Endodermal cell (in vitro differentiated cells): Measurements from ENCODE around the gene OTOG. TPM values are rescaled to one million over a fixed set of nuclear protein-coding genes. Genes with fewer than 3 reads are reported as not detected.

Experiments used
- DNase-seq: peaks from one replicate; pipeline ENCODE4 v3.0.0-alpha.2; 2017
- H3K27ac ChIP-seq: 2 replicates; pipeline ENCODE4 v1.5.1; 2013; ENCODE audit warnings: mild to moderate bottlenecking, low read depth, low read length, moderate library complexity
- H3K27me3 ChIP-seq: 2 replicates; pipeline ENCODE4 v1.6.1; 2013; ENCODE audit warnings: mild to moderate bottlenecking, low read length, moderate library complexity; ENCODE audit not compliant: insufficient read depth, control insufficient read depth, poor library complexity, severe bottlenecking
- H3K36me3 ChIP-seq: 2 replicates; pipeline ENCODE4 v1.7.0; 2013; ENCODE audit warnings: mild to moderate bottlenecking, low read length, moderate library complexity; ENCODE audit not compliant: control insufficient read depth, insufficient read depth
- H3K4me1 ChIP-seq: one replicate; pipeline ENCODE4 v1.7.0; 2013; ENCODE audit warnings: low read length; ENCODE audit not compliant: control insufficient read depth, insufficient read depth
- H3K4me3 ChIP-seq: 2 replicates; pipeline ENCODE4 v1.5.1; 2013; ENCODE audit warnings: mild to moderate bottlenecking, low read length, moderate library complexity
- H3K9ac ChIP-seq: 2 replicates; pipeline ENCODE4 v1.6.1; 2013; ENCODE audit warnings: mild to moderate bottlenecking, low read length, moderate library complexity; ENCODE audit not compliant: poor library complexity, severe bottlenecking; ENCODE audit errors: extremely low read depth
- H3K9me3 ChIP-seq: 2 replicates; pipeline ENCODE4 v1.6.1; 2013; ENCODE audit warnings: mild to moderate bottlenecking, low read length, moderate library complexity; ENCODE audit not compliant: control insufficient read depth
- H3K27ac Mint-ChIP-seq: 2 replicates; pipeline ENCODE4 v1.8.0; 2020; ENCODE audit warnings: mixed read lengths
- H3K27me3 Mint-ChIP-seq: 2 replicates; pipeline ENCODE4 v1.8.0; 2021; ENCODE audit warnings: mild to moderate bottlenecking, mixed read lengths; ENCODE audit not compliant: insufficient read depth
- H3K36me3 Mint-ChIP-seq: 2 replicates; pipeline ENCODE4 v1.8.0; 2020; ENCODE audit warnings: low read depth, mixed read lengths
- H3K4me1 Mint-ChIP-seq: 2 replicates; pipeline ENCODE4 v1.8.0; 2020; ENCODE audit warnings: mixed read lengths
- H3K4me3 Mint-ChIP-seq: 2 replicates; pipeline ENCODE4 v1.8.0; 2020; ENCODE audit warnings: mild to moderate bottlenecking, moderate library complexity, mixed read lengths
- H3K9me3 Mint-ChIP-seq: 2 replicates; pipeline ENCODE4 v1.8.0; 2020; ENCODE audit warnings: mild to moderate bottlenecking, mixed read lengths
- CTCF ChIP-seq: fragments of 200-600 bp; sonication (generic); conservative IDR thresholded peaks from 2 replicates; pipeline ENCODE4 v1.5.0; 2021; ENCODE audit warnings: antibody characterized with exemption, mild to moderate bottlenecking
- WGBS, 2 experiments: methylation state at CpG; one replicate each; pipeline versions ENCODE4 v1.1.5 to v1.1.7; 2013; ENCODE audit warnings: missing lambda C conversion rate in 2 of 2, mixed read lengths in 1 of 2; ENCODE audit not compliant: insufficient coverage in 1 of 2, insufficient read length in 1 of 2; 5-methylcytosine and 5-hydroxymethylcytosine counted together
- total RNA-seq, 2 donors: library from RNA; stranded (reverse); fragmentation: NEBNext Ultra II Directional in 1 of 2; extraction: Animal tissue kit (Norgen Biotek cat#: 25700) in 1 of 2; gene quantifications; 2 replicates in 1 of 2; 3 replicates in 1 of 2; pipeline ENCODE4 v1.2.1, GENCODE V29; 2021

Gene OTOG
- total RNA-seq, 2 donors from 2014 or later, result 0.33 to 0.55 TPM

GRCh38 chr11:17551347-17552040 lies 4.4 kb downstream of the OTOG start:
- Histone ChIP-seq H3K27ac (no peak overlapping the region), H3K4me1 (no peaks in the 10 kb centered on the region), H3K27me3 (peaks cover 32% of the 10 kb centered on the region), H3K4me3 (no peak overlapping the region), H3K9me3 (no peaks in the 10 kb centered on the region), H3K36me3 (no peaks in the 10 kb centered on the region), H3K9ac (no peak overlapping the region)
- TF ChIP-seq CTCF, result no peak
- H3K36me3 Mint-ChIP-seq, result no peaks in the 10 kb centered on the region
- H3K9me3 Mint-ChIP-seq, result no peaks in the 10 kb centered on the region
- H3K4me3 Mint-ChIP-seq, result no peak overlapping the region
- H3K27me3 Mint-ChIP-seq, result peaks cover 53% of the 10 kb centered on the region
- no peak for DNase-seq
- no peak overlapping the region for H3K27ac Mint-ChIP-seq
- H3K4me1 Mint-ChIP-seq, result peaks cover 11% of the 10 kb centered on the region
- WGBS, 2 experiments, result 71 to 86% methylated on average over 4 to 7 of the region's 7 CpGs

GRCh38 chr11:17552041-17552355 lies 4.9 kb downstream of the OTOG start:
- WGBS, 2 experiments, result 73 to 96% methylated on average over 2 to 4 of the region's 4 CpGs

GRCh38 chr11:17552392-17553248 lies 5.6 kb downstream of the OTOG start:
- Histone ChIP-seq H3K9ac (no peak overlapping the region), H3K36me3 (no peaks in the 10 kb centered on the region), H3K27ac (no peak overlapping the region), H3K27me3 (peaks cover 43% of the 10 kb centered on the region), H3K4me3 (no peak overlapping the region), H3K4me1 (no peaks in the 10 kb centered on the region), H3K9me3 (no peaks in the 10 kb centered on the region)
- Mint-ChIP-seq H3K4me1 (peaks cover 5% of the 10 kb centered on the region), H3K36me3 (no peaks in the 10 kb centered on the region), H3K9me3 (no peaks in the 10 kb centered on the region), H3K4me3 (no peak overlapping the region), H3K27ac (no peak overlapping the region), H3K27me3 (peaks cover 56% of the 10 kb centered on the region)
- TF ChIP-seq CTCF, result no peak
- no peak for DNase-seq
- WGBS, 2 experiments, result 92 to 100% methylated on average over 1 to 10 of the region's 10 CpGs

More at GRCh38 chr11:17552041-17552355, 4.9 kb downstream of the OTOG start:
- H3K4me3 ChIP-seq, result no peak overlapping the region
- no peak overlapping the region for H3K4me3 Mint-ChIP-seq
- H3K36me3 Mint-ChIP-seq, result no peaks in the 10 kb centered on the region
- H3K27ac ChIP-seq, result no peak overlapping the region
- DNase-seq, result no peak
- H3K27me3 Mint-ChIP-seq, result peaks cover 55% of the 10 kb centered on the region
- H3K4me1 ChIP-seq, result no peaks in the 10 kb centered on the region
- H3K36me3 ChIP-seq, result no peaks in the 10 kb centered on the region
- H3K9ac ChIP-seq, result no peak overlapping the region
- H3K4me1 Mint-ChIP-seq, result peaks cover 11% of the 10 kb centered on the region
- H3K9me3 ChIP-seq, result no peaks in the 10 kb centered on the region
- H3K27ac Mint-ChIP-seq, result no peak overlapping the region
- H3K9me3 Mint-ChIP-seq, result no peaks in the 10 kb centered on the region
- peaks cover 37% of the 10 kb centered on the region for H3K27me3 ChIP-seq
- no peak for TF ChIP-seq CTCF
